Measurements from ENCODE around the gene APOC4. TPM values are rescaled to one million over a fixed set of nuclear protein-coding genes. Genes with fewer than 3 reads are reported as not detected.
A peak's percentile ranks its signal among the peaks of the same experiment; 100 is the strongest.

Gene APOC4
- total and polyA plus RNA-seq, 2 experiments from 2014 or later: not detected

GRCh38 chr19:44951179-44952159, 9.4 kb downstream of the APOC4 start (continued):
- TF ChIP-seq ZNF462 (CRISPR knock-in tag; IDR thresholded peaks at IDR 0.05): no peak

- Histone ChIP-seq H3K9me2 (ENCODE audit: insufficient read depth) (no peaks in the 10 kb centered on the region), H3K79me2 (replicated peaks; ENCODE audit: insufficient read depth) (peaks cover 39% of the 10 kb centered on the region), H3F3A (replicated peaks; ENCODE audit: low read depth) (peaks cover 20% of the 10 kb centered on the region; the same call in 1 of the 2 replicates), H3K4me2 (peak overlapping the region; percentile 86), H3K4me1 (ENCODE audit: insufficient read depth) (peaks cover 5% of the 10 kb centered on the region), H4K20me1 (replicated peaks; ENCODE audit: insufficient read depth) (peaks cover 15% of the 10 kb centered on the region), H3K4me3 (peak overlapping the region; percentile 59), H3K27ac (ENCODE audit: low read depth) (peak overlapping the region; percentile 90), H3K36me3 (ENCODE audit: insufficient read depth) (no peaks in the 10 kb centered on the region), H3K27me3 (ENCODE audit: insufficient read depth) (no peaks in the 10 kb centered on the region), H2AFZ (peak overlapping the region; percentile 77)
- H3K36me3 Mint-ChIP-seq (ENCODE audit: low read depth): no peaks in the 10 kb centered on the region; the same call in 2 of the 3 replicates
- DNase-seq (ENCODE audit: low spot score) (no peak), ATAC-seq (no peak)
- H3K27me3 Mint-ChIP-seq (ENCODE audit: insufficient read depth, low read depth, poor library complexity): peaks cover 19% of the 10 kb centered on the region
- peak overlapping the region; percentile 97 for H3K4me3 Mint-ChIP-seq
- peaks cover 24% of the 10 kb centered on the region for H3K4me1 Mint-ChIP-seq
- H3K9me3 Mint-ChIP-seq: no peaks in the 10 kb centered on the region; the same call in 2 of the 3 replicates
- peak overlapping the region; percentile 99 for H3K27ac Mint-ChIP-seq
- TF ChIP-seq ZNF114 (CRISPR knock-in tag; IDR thresholded peaks at IDR 0.05) (no peak), REST (IDR thresholded peaks at IDR 0.05; ENCODE audit: unreplicated experiment) (no peak), ETS1 (IDR thresholded peaks at IDR 0.05) (no peak), CREB1 (CRISPR knock-in tag; IDR thresholded peaks at IDR 0.05; ENCODE audit: low read depth) (no peak), POLR2AphosphoS5 (IDR thresholded peaks at IDR 0.05; ENCODE audit: low read depth) (no peak)
Measured at GRCh38 chr19:44954278-44954648, 12.2 kb downstream of the APOC4 start.

Data from GM23338 (cell line).